NCI-H1694 treated with DMSO at 0.1 percent for 48 hours (cell line): ENCODE data around the gene C9orf85.
"Not testable (repeated sequence)": the region's sequence is repeated elsewhere in the genome, so short reads cannot be mapped to it uniquely, and the experiment has no call there.

Experiments used
- DNase-seq: peaks from one replicate; lab custom pipeline; 2025; lab: John Stamatoyannopoulos, UW

The C9orf85 gene

GRCh38 chr9:71911061-71911907 is at the start of gene C9orf85, which contains the start of gene ABHD17B:
Gene C9orf85, plus strand, starts transcription at chr9:71911639. Its CDS starts 96 bp downstream, at chr9:71911735.
Gene ABHD17B, minus strand, starts transcription at chr9:71911193. Its CDS starts 36,113 bp downstream, at chr9:71875080.
- peak; percentile 95 for DNase-seq

GRCh38 chr9:71863631-71864030 is 47.8 kb upstream of the C9orf85 start:
- no peak for DNase-seq

GRCh38 chr9:71875345-71875744 is 36.1 kb upstream of the C9orf85 start:
- DNase-seq: no peak

GRCh38 chr9:71876106-71876505 is 35.3 kb upstream of the C9orf85 start:
- DNase-seq: no peak

GRCh38 chr9:71876829-71877228 is 34.6 kb upstream of the C9orf85 start:
- no peak for DNase-seq

GRCh38 chr9:71878327-71879274 is 32.8 kb upstream of the C9orf85 start:
- DNase-seq: no peak

GRCh38 chr9:71879644-71880174 is 31.7 kb upstream of the C9orf85 start:
- DNase-seq: no peak

- no peak for DNase-seq
Observed at GRCh38 chr9:71884005-71884404, 27.4 kb upstream of the C9orf85 start.

GRCh38 chr9:71885467-71885866 is 26.0 kb upstream of the C9orf85 start:
- DNase-seq: no peak

GRCh38 chr9:71886015-71886414 is 25.4 kb upstream of the C9orf85 start:
- no peak for DNase-seq

GRCh38 chr9:71886541-71886940 is 24.9 kb upstream of the C9orf85 start:
- DNase-seq: no peak

GRCh38 chr9:71887362-71887761 is 24.1 kb upstream of the C9orf85 start:
- DNase-seq: no peak

GRCh38 chr9:71890042-71890679 is 21.3 kb upstream of the C9orf85 start:
- no peak for DNase-seq

GRCh38 chr9:71891557-71892189 is 19.8 kb upstream of the C9orf85 start:
- no peak for DNase-seq

GRCh38 chr9:71895117-71895516 is 16.3 kb upstream of the C9orf85 start:
- DNase-seq: no peak

GRCh38 chr9:71895955-71896354 is 15.5 kb upstream of the C9orf85 start:
- DNase-seq: no peak

GRCh38 chr9:71896761-71897160 is 14.7 kb upstream of the C9orf85 start:
- no peak for DNase-seq

- DNase-seq: no peak
Observed at GRCh38 chr9:71897577-71897976, 13.9 kb upstream of the C9orf85 start.

- not testable (repeated sequence) for DNase-seq
Observed at GRCh38 chr9:71898756-71899155, 12.7 kb upstream of the C9orf85 start.

GRCh38 chr9:71901695-71902597 is 9.5 kb upstream of the C9orf85 start:
- no peak for DNase-seq
